ENCODE results near the gene SLC51B. TPM values are rescaled to one million over a fixed set of nuclear protein-coding genes. Genes with fewer than 3 reads are reported as not detected.

Gene SLC51B
- total and polyA plus RNA-seq, 9 of the 15 experiments (the other 6 are each of a cell fraction or from before 2014, with no cell fraction given) = not detected

GRCh38 chr15:65059931-65060596 lies 14.9 kb downstream of the SLC51B start:
- BruUV-seq (replicated peaks) = no TSS peak
- no peaks in the 10 kb centered on the region for H3K36me3 ChIP-seq (ENCODE audit: control insufficient read depth, insufficient read depth, low read length)
- in situ Hi-C loops (cut with MboI) = loop anchor here (10.0 kb wide), 2 partner anchors 235 to 325 kb away; partner anchors contain the start of gene RNU5A-1

More at GRCh38 chr15:65059931-65060596, 14.9 kb downstream of the SLC51B start:
- no peak for FAIRE-seq
- Histone ChIP-seq H3K27me3 (ENCODE audit: control insufficient read depth in 2 of 2, insufficient read depth in 2 of 2, low read length in 2 of 2) (peaks cover 19 to 48% of the 10 kb centered on the region in 2 experiments), H3K9ac (ENCODE audit: insufficient read depth in 1 of 2, low read depth in 2 of 2, low read length in 2 of 2) (no peak overlapping the region), H3K4me2 (ENCODE audit: insufficient read depth, low read length) (no peak overlapping the region), H4K20me1 (replicated peaks; ENCODE audit: control insufficient read depth, insufficient read depth, low read length) (no peaks in the 10 kb centered on the region; the same call in 1 of the 2 replicates), H3K79me2 (ENCODE audit: control insufficient read depth, insufficient read depth, low read length) (no peaks in the 10 kb centered on the region), H3K27ac (ENCODE audit: extremely low read depth, low read depth, low read length) (no peak overlapping the region), H3K9me3 (replicated peaks; ENCODE audit: control insufficient read depth, insufficient read depth, low read depth, low read length) (no peaks in the 10 kb centered on the region), H3K4me3 (no peak overlapping the region), H3K9me1 (ENCODE audit: control insufficient read depth, insufficient read depth, low read length) (no peaks in the 10 kb centered on the region), H2AFZ (ENCODE audit: low read depth, low read length) (no peak overlapping the region), H3K4me1 (replicated peaks in 1 of 2; ENCODE audit: control insufficient read depth in 2 of 2, insufficient read depth in 2 of 2, low read length in 2 of 2) (peaks cover 0 to 1% of the 10 kb centered on the region in 2 experiments; a peak in 1 of 5 replicates)
- TF ChIP-seq ZNF239 (CRISPR knock-in tag; IDR thresholded peaks at IDR 0.05) (no peak), CBX5 (IDR thresholded peaks at IDR 0.05; ENCODE audit: borderline replicate concordance, low read depth) (no peak), JUNB (CRISPR knock-in tag; conservative IDR thresholded peaks at IDR 0.05) (no peak), ZBTB17 (CRISPR knock-in tag; IDR thresholded peaks at IDR 0.05) (no peak), TRIM28 (IDR thresholded peaks at IDR 0.05) (no peak), ZC3H4 (CRISPR knock-in tag; IDR thresholded peaks at IDR 0.05; ENCODE audit: borderline replicate concordance) (no peak), FIP1L1 (IDR thresholded peaks at IDR 0.05; ENCODE audit: low read depth, low read length, poor library complexity, severe bottlenecking) (no peak), ZNF76 (CRISPR knock-in tag; IDR thresholded peaks at IDR 0.05; ENCODE audit: borderline replicate concordance) (no peak), DACH1 (IDR thresholded peaks at IDR 0.05; ENCODE audit: partially characterized antibody) (no peak), FOSL1 (tag; conservative IDR thresholded peaks at IDR 0.05) (no peak), PHB (CRISPR knock-in tag; IDR thresholded peaks at IDR 0.05) (no peak), TRIM24 (IDR thresholded peaks at IDR 0.05) (no peak), LARP7 (IDR thresholded peaks at IDR 0.05) (no peak), ZNF277 (CRISPR knock-in tag; IDR thresholded peaks at IDR 0.05; ENCODE audit: borderline replicate concordance) (no peak), PPARD (CRISPR knock-in tag; IDR thresholded peaks at IDR 0.05) (no peak), CEBPG (CRISPR knock-in tag; IDR thresholded peaks at IDR 0.05) (no peak), CEBPG (tag; conservative IDR thresholded peaks at IDR 0.05 in 1 of 2, IDR thresholded peaks at IDR 0.05 in 1 of 2) (no peak), MXD1 (CRISPR knock-in tag; IDR thresholded peaks at IDR 0.05; ENCODE audit: borderline replicate concordance, poor library complexity, severe bottlenecking) (no peak)
- intact Hi-C loops (cut with micrococcal nuclease) = no loop called here
- POLR2A ChIA-PET = interaction anchor here (0.9 to 1.1 kb wide), 3 partner anchors 9 to 245 kb away, joined by 3 to 4 read pairs (median 3); partner anchors contain the start of gene RNU5B-1
- ATAC-seq = no peak
- DNase-seq (ENCODE audit: extremely low read depth in 1 of 4, low spot score in 3 of 4) = no peak
- CTCF ChIA-PET (ENCODE audit: low intra/inter-chr PET ratio) = no interaction called here
- WGBS (ENCODE audit: insufficient coverage, low coverage, missing lambda C conversion rate) = 3% methylated on average over 4 of the region's 4 CpGs
